SK-N-SH treated with all-trans-retinoic acid at 6 μM for 48 hours (cell line): ENCODE data around the gene ZGLP1.

Source experiments
- ATAC-seq: fragments of 200-7000 bp; cut with Tn5 transposase; 3 replicates; pipeline ENCODE4 v1.9.1; 2020; ENCODE audit warnings: mild to moderate bottlenecking, moderate library complexity
- ARNTL ChIP-seq: fragments of 450-650 bp; formaldehyde crosslinking; IDR thresholded peaks from 2 replicates; pipeline ENCODE4 v1.5.0; 2020; ENCODE audit warnings: low read depth, mild to moderate bottlenecking, moderate library complexity, borderline replicate concordance
- BACH2 ChIP-seq: fragments of 250-450 bp; sonication (Bioruptor Pico); IDR thresholded peaks from 2 replicates; pipeline ENCODE4 v1.9.0; 2021; ENCODE audit warnings: mild to moderate bottlenecking, borderline replicate concordance
- CSDC2 ChIP-seq: fragments of 250-450 bp; sonication (Bioruptor Pico); IDR thresholded peaks from 2 replicates; pipeline ENCODE4 v1.5.0; 2020; ENCODE audit warnings: mild to moderate bottlenecking, moderate library complexity
- ESRRG ChIP-seq: fragments of 250-450 bp; sonication (Bioruptor Pico); IDR thresholded peaks from 2 replicates; pipeline ENCODE4 v1.6.1; 2021; ENCODE audit warnings: mild to moderate bottlenecking
- GLIS3 ChIP-seq: fragments of 250-450 bp; sonication (Bioruptor Pico); IDR thresholded peaks from 2 replicates; pipeline ENCODE4 v1.5.0; 2020; ENCODE audit warnings: mild to moderate bottlenecking, moderate library complexity
- ISL1 ChIP-seq: fragments of 250-450 bp; sonication (Bioruptor Pico); IDR thresholded peaks from 2 replicates; pipeline ENCODE4 v2.1.2; 2022; ENCODE audit warnings: mild to moderate bottlenecking, moderate library complexity
- OSR1 ChIP-seq: fragments of 250-450 bp; sonication (Bioruptor Pico); IDR thresholded peaks from 2 replicates; pipeline ENCODE4 v1.8.0; 2022; ENCODE audit warnings: moderate library complexity, mild to moderate bottlenecking, inconsistent platforms
- PPARA ChIP-seq: fragments of 250-450 bp; sonication (Bioruptor Pico); IDR thresholded peaks from 2 replicates; pipeline ENCODE4 v1.5.0; 2020; ENCODE audit warnings: mild to moderate bottlenecking, borderline replicate concordance
- RARB ChIP-seq: fragments of 250-450 bp; sonication (Bioruptor Pico); IDR thresholded peaks from 2 replicates; pipeline ENCODE4 v1.8.0; 2021; ENCODE audit warnings: mild to moderate bottlenecking, moderate library complexity
- SNAI2 ChIP-seq: fragments of 250-450 bp; sonication (Bioruptor Pico); IDR thresholded peaks from 2 replicates; pipeline ENCODE4 v1.5.0; 2020; ENCODE audit warnings: mild to moderate bottlenecking, moderate library complexity
- TCF4 ChIP-seq: fragments of 250-450 bp; sonication (Bioruptor Pico); IDR thresholded peaks from 2 replicates; pipeline ENCODE4 v1.8.0; 2021; ENCODE audit warnings: mild to moderate bottlenecking, moderate library complexity, borderline replicate concordance
- TOX ChIP-seq: fragments of 250-450 bp; sonication (Bioruptor Pico); IDR thresholded peaks from 2 replicates; pipeline ENCODE4 v1.8.0; 2021; ENCODE audit warnings: mild to moderate bottlenecking, moderate library complexity, borderline replicate concordance
- TSHZ2 ChIP-seq: fragments of 250-450 bp; sonication (Bioruptor Pico); IDR thresholded peaks from 2 replicates; pipeline ENCODE4 v1.5.0; 2020; ENCODE audit warnings: mild to moderate bottlenecking, moderate library complexity
- ZC3H10 ChIP-seq: fragments of 250-450 bp; sonication (Bioruptor Pico); IDR thresholded peaks from 2 replicates; pipeline ENCODE4 v1.5.1; 2021; ENCODE audit warnings: mild to moderate bottlenecking, moderate library complexity
- ZFP3 ChIP-seq: fragments of 250-450 bp; sonication (Bioruptor Pico); IDR thresholded peaks from 2 replicates; pipeline ENCODE4 v1.5.0; 2020; ENCODE audit warnings: mild to moderate bottlenecking, moderate library complexity
- ZFP30 ChIP-seq: fragments of 450-650 bp; formaldehyde crosslinking; IDR thresholded peaks from 2 replicates; pipeline ENCODE4 v1.5.0; 2022; ENCODE audit warnings: mild to moderate bottlenecking, moderate library complexity
- ZNF565 ChIP-seq: fragments of 450-650 bp; formaldehyde crosslinking; conservative IDR thresholded peaks from 2 replicates; pipeline ENCODE4 v1.5.0; 2020; ENCODE audit warnings: low read depth, mild to moderate bottlenecking, moderate library complexity
- ZNF70 ChIP-seq: fragments of 450-650 bp; formaldehyde crosslinking; IDR thresholded peaks from 2 replicates; pipeline ENCODE4 v1.5.0; 2020; ENCODE audit warnings: mild to moderate bottlenecking, moderate library complexity
- ZNF8 ChIP-seq: fragments of 450-650 bp; formaldehyde crosslinking; IDR thresholded peaks from 2 replicates; pipeline ENCODE4 v1.5.0; 2020; ENCODE audit warnings: mild to moderate bottlenecking, moderate library complexity
- TF ChIP-seq, protein P1 (sequence below): fragments of 250-450 bp; sonication (Bioruptor Pico); IDR thresholded peaks from 2 replicates; pipeline ENCODE4 v1.8.0; 2020; ENCODE audit warnings: mild to moderate bottlenecking, moderate library complexity, borderline replicate concordance
- TF ChIP-seq, protein P2 (sequence below): fragments of 250-450 bp; sonication (Bioruptor Pico); IDR thresholded peaks from 2 replicates; pipeline ENCODE4 v1.5.1; 2021; ENCODE audit warnings: mild to moderate bottlenecking, moderate library complexity
- TF ChIP-seq, protein P3 (sequence below): fragments of 250-450 bp; sonication (Bioruptor Pico); IDR thresholded peaks from 2 replicates; pipeline ENCODE4 v1.5.1; 2020; ENCODE audit warnings: low read depth, mild to moderate bottlenecking, moderate library complexity

Gene ZGLP1

DNA sequence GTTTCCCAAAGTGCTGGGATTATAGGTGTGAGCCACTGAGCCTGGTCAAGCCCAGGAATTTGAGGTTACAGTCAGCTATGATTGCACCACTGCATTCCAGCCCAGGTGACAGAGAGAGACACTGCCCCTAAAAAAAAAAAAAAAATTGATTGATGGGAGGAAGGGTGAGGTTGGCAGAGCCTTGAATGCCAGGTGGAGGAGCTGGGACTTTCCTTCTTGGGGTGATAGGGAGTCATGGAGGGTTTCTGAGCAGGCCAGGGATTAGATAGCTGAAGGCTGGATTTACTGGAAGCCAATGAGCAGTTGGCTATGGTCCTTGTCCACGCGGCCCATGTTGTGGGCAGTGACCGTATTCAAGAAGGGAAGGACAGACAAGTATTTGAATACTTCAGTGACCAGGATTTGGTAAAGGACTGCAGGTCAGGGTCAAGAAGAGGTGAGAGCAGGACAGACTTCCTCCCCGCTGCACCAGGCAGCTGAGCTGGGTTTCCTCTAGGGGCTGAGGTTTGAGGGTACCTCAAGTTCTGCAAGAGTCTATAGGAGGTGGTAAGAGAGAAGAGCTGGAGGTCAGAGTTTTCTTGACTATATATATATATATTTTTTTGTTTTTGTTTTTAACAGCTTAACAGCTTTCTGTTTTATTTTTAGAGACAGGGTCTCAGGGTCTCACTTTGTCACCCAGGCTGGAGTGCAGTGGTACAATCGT is 29.7 kb downstream of the ZGLP1 start:
- ATAC-seq, result no peak
- TF ChIP-seq ESRRG (CRISPR knock-in tag), result no peak
- TF ChIP-seq ZNF70 (CRISPR knock-in tag), result no peak
- no peak for TF ChIP-seq ZNF565
- TF ChIP-seq, protein P1, sequence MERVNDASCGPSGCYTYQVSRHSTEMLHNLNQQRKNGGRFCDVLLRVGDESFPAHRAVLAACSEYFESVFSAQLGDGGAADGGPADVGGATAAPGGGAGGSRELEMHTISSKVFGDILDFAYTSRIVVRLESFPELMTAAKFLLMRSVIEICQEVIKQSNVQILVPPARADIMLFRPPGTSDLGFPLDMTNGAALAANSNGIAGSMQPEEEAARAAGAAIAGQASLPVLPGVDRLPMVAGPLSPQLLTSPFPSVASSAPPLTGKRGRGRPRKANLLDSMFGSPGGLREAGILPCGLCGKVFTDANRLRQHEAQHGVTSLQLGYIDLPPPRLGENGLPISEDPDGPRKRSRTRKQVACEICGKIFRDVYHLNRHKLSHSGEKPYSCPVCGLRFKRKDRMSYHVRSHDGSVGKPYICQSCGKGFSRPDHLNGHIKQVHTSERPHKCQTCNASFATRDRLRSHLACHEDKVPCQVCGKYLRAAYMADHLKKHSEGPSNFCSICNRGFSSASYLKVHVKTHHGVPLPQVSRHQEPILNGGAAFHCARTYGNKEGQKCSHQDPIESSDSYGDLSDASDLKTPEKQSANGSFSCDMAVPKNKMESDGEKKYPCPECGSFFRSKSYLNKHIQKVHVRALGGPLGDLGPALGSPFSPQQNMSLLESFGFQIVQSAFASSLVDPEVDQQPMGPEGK (CRISPR knock-in tag), result no peak
- no peak for TF ChIP-seq OSR1 (CRISPR knock-in tag)
- TF ChIP-seq, protein P2, sequence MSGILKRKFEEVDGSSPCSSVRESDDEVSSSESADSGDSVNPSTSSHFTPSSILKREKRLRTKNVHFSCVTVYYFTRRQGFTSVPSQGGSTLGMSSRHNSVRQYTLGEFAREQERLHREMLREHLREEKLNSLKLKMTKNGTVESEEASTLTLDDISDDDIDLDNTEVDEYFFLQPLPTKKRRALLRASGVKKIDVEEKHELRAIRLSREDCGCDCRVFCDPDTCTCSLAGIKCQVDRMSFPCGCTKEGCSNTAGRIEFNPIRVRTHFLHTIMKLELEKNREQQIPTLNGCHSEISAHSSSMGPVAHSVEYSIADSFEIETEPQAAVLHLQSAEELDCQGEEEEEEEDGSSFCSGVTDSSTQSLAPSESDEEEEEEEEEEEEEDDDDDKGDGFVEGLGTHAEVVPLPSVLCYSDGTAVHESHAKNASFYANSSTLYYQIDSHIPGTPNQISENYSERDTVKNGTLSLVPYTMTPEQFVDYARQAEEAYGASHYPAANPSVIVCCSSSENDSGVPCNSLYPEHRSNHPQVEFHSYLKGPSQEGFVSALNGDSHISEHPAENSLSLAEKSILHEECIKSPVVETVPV (CRISPR knock-in tag), result no peak
- TF ChIP-seq TCF4 (CRISPR knock-in tag), result no peak
- TF ChIP-seq, protein P3, sequence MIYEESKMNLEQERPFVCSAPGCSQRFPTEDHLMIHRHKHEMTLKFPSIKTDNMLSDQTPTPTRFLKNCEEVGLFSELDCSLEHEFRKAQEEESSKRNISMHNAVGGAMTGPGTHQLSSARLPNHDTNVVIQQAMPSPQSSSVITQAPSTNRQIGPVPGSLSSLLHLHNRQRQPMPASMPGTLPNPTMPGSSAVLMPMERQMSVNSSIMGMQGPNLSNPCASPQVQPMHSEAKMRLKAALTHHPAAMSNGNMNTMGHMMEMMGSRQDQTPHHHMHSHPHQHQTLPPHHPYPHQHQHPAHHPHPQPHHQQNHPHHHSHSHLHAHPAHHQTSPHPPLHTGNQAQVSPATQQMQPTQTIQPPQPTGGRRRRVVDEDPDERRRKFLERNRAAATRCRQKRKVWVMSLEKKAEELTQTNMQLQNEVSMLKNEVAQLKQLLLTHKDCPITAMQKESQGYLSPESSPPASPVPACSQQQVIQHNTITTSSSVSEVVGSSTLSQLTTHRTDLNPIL (CRISPR knock-in tag), result no peak
- TF ChIP-seq ARNTL (CRISPR knock-in tag), result no peak
- no peak for TF ChIP-seq RARB (CRISPR knock-in tag)
- TF ChIP-seq PPARA, result no peak
- no peak for TF ChIP-seq SNAI2 (CRISPR knock-in tag)
- TF ChIP-seq ZNF8, result no peak
- no peak for TF ChIP-seq ZFP3
- no peak for TF ChIP-seq GLIS3 (CRISPR knock-in tag)
- TF ChIP-seq ISL1 (CRISPR knock-in tag), result no peak
- no peak for TF ChIP-seq TSHZ2 (CRISPR knock-in tag)
- TF ChIP-seq ZC3H10 (CRISPR knock-in tag), result no peak
- TF ChIP-seq TOX (CRISPR knock-in tag), result no peak

DNA sequence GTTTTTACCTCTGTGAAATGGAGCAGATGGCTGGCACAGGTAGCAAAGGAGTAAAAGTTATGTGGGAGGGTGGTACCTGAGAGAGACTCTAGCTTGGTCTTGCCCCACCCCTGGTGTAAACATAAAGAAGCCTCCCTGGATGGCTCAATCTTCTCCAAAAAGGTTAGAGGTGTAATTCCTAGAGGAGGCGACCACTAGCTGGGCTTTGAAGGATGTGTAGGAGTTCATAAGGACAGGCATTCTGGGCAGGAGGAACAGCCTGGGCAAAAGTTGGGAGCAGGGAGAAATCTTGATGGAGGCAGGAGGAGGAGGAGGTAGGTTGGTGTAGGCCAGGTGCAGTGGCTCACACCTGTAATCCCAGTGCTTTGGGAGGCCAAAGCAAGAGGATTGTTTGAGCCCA is 30.7 kb downstream of the ZGLP1 start:
- no peak for ATAC-seq
- no peak for TF ChIP-seq ZFP30 (CRISPR knock-in tag)
- peak; percentile 97 for TF ChIP-seq ZFP3
- no peak for TF ChIP-seq TCF4 (CRISPR knock-in tag)
- TF ChIP-seq, protein P1 (CRISPR knock-in tag), result no peak

DNA sequence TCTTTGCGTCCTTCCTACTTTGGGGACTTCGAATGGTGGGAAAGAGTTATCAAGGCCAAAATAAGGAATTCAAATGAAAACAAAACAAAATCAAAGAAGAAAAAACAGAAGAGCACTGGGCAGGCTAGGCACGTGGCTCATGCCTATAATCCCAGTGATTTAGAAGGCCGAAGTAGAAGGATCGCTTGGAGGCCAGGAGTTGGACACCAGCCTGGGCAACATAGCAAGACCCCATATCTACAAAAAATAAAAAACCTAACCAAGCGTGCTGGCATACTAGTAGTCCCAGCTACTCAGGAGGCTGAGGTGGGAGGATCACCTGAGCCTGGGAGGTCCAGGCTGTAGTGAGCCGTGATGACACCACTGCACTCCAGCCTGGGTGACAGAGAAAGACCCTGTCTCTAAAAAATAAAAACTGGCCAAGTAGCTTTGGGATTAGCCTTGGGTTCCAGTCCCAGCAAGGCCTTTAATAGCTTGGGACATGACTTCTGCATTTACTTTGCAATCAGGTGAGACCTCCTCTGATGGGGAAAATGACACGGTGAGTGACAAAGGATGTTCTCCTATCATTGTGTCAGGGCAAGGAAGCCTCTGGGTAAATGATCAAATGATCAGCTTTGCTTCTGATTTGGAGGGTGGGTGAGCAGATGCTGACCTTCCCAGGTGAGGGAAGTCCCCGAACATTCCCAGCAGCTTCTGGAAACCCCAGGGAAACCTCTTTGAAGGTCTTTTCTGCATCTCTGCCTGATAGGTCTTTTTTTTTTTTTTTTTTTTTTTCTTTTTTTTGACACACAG is 31.6 kb downstream of the ZGLP1 start:
- ATAC-seq, result no peak

More for the DNA sequence above, 31.6 kb downstream of the ZGLP1 start:
- TF ChIP-seq ARNTL (CRISPR knock-in tag) (no peak), ZFP30 (CRISPR knock-in tag) (no peak), BACH2 (no peak), GLIS3 (CRISPR knock-in tag) (no peak), RARB (CRISPR knock-in tag) (no peak), TSHZ2 (CRISPR knock-in tag) (no peak), ESRRG (CRISPR knock-in tag) (no peak), CSDC2 (CRISPR knock-in tag) (no peak)
- TF ChIP-seq, protein P1 (CRISPR knock-in tag), result no peak
